Measurements from ENCODE around the gene SPEG. TPM values are rescaled to one million over a fixed set of nuclear protein-coding genes. Genes with fewer than 3 reads are reported as not detected.

The SPEG gene
- total RNA-seq, 1 experiment from 2014 or later: 16.7 TPM

DNA sequence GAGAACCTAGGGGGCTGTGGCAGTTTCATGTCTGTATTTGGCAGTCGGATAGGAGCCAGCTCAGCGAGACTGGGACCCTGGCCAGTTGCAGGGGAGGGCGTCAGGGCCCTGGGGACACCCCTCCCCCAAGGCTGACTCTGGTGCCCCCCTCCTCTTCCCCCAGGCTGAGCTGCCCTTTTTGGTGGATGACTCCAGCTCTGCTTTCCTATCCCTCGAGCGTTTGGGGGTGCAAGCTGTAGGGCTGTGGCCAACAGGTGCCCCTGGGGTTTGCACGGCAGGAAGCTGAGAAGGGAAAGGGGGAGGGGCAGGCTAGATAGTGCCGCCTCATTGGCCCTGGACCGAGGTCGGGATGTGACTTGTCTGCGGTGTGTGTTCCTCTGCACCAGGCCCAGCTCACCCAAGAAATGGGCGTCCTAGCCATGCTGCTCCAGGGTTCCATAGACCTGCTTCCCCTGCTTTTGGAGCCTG lies 26.4 kb downstream of the SPEG start:
- peaks cover 10% of the 10 kb centered on the region for H3K4me1 Mint-ChIP-seq (ENCODE audit: low read depth, unreplicated experiment)
- no peak for DNase-seq
- no peak for TF ChIP-seq CTCF (IDR thresholded peaks at IDR 0.05; ENCODE audit: unreplicated experiment)
- H3K27me3 Mint-ChIP-seq (ENCODE audit: unreplicated experiment): no peaks in the 10 kb centered on the region
- no peaks in the 10 kb centered on the region for H3K9me3 Mint-ChIP-seq (ENCODE audit: low read depth, unreplicated experiment)
- intact Hi-C loops (cut with micrococcal nuclease; ENCODE audit: unreplicated experiment): no loop called here
- CTCF ChIA-PET: interaction anchor here (0.6 kb wide), 2 partner anchors 53 to 1143 kb away, joined by 3 read pairs; no protein-coding TSS in a partner anchor
- no peak overlapping the region for H3K27ac Mint-ChIP-seq (ENCODE audit: unreplicated experiment)
- BruUV-seq (replicated peaks): no TSS peak
- no peaks in the 10 kb centered on the region for H3K36me3 Mint-ChIP-seq (ENCODE audit: insufficient read depth, unreplicated experiment)
- H3K4me3 Mint-ChIP-seq (ENCODE audit: low read depth, unreplicated experiment): no peak overlapping the region

DNA sequence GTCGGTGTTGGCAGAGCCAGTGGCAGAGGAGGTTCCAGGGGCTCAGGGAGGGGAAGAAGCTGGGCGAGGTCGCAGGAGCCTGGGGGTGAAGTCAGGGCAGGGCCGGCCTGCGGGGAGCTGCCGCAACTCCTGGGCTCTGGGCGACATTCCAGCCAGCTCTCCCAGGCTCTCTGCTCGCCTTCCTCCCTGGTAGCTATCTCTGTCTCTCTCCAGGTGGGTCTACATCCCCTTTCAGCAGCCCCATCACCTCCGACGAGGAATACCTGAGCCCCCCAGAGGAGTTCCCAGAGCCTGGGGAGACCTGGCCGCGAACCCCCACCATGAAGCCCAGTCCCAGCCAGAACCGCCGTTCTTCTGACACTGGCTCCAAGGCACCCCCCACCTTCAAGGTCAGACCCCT lies 27.0 kb downstream of the SPEG start:
- H3K27me3 Mint-ChIP-seq (ENCODE audit: unreplicated experiment): no peaks in the 10 kb centered on the region
- no peak overlapping the region for H3K27ac Mint-ChIP-seq (ENCODE audit: unreplicated experiment)
- no TSS peak for BruUV-seq (replicated peaks)
- H3K4me3 Mint-ChIP-seq (ENCODE audit: low read depth, unreplicated experiment): no peak overlapping the region
- H3K4me1 Mint-ChIP-seq (ENCODE audit: low read depth, unreplicated experiment): peaks cover 10% of the 10 kb centered on the region
- intact Hi-C loops (cut with micrococcal nuclease; ENCODE audit: unreplicated experiment): no loop called here
- CTCF ChIA-PET: interaction anchor here (0.6 kb wide), 2 partner anchors 53 to 1142 kb away, joined by 3 read pairs; no protein-coding TSS in a partner anchor
- no peaks in the 10 kb centered on the region for H3K36me3 Mint-ChIP-seq (ENCODE audit: insufficient read depth, unreplicated experiment)
- DNase-seq: no peak
- TF ChIP-seq CTCF (IDR thresholded peaks at IDR 0.05; ENCODE audit: unreplicated experiment): no peak
- no peaks in the 10 kb centered on the region for H3K9me3 Mint-ChIP-seq (ENCODE audit: low read depth, unreplicated experiment)

DNA sequence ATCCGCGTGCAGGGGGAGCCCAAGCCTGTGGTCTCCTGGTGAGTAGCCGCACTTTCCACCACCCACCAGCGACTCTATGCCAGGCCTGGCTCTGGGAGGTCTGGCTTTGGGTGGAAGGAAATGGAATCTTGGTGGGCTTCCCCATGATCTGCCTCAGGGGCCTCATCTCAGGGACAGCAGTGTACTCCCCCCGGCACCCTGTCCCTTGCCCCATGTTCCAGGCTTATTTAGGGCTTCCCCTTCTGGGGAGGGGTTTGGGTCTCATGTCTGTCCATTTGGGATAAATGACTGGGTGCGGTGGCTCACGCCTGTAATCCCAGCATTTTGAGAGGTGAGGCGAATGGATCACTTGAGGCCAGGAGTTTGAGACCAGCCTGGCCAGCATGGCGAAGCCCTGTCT lies 27.7 kb downstream of the SPEG start:
- TF ChIP-seq CTCF (IDR thresholded peaks at IDR 0.05; ENCODE audit: unreplicated experiment): no peak
- H3K27ac Mint-ChIP-seq (ENCODE audit: unreplicated experiment): no peak overlapping the region
- no peaks in the 10 kb centered on the region for H3K9me3 Mint-ChIP-seq (ENCODE audit: low read depth, unreplicated experiment)
- no peak overlapping the region for H3K4me3 Mint-ChIP-seq (ENCODE audit: low read depth, unreplicated experiment)
- H3K4me1 Mint-ChIP-seq (ENCODE audit: low read depth, unreplicated experiment): peaks cover 16% of the 10 kb centered on the region
- H3K27me3 Mint-ChIP-seq (ENCODE audit: unreplicated experiment): no peaks in the 10 kb centered on the region
- DNase-seq: no peak
- H3K36me3 Mint-ChIP-seq (ENCODE audit: insufficient read depth, unreplicated experiment): no peaks in the 10 kb centered on the region
- CTCF ChIA-PET: interaction anchor here (0.6 to 1.1 kb wide), 2 partner anchors 9 to 33 kb away, joined by 4 read pairs; no protein-coding TSS in a partner anchor
- BruUV-seq (replicated peaks): no TSS peak
- intact Hi-C loops (cut with micrococcal nuclease; ENCODE audit: unreplicated experiment): no loop called here

DNA sequence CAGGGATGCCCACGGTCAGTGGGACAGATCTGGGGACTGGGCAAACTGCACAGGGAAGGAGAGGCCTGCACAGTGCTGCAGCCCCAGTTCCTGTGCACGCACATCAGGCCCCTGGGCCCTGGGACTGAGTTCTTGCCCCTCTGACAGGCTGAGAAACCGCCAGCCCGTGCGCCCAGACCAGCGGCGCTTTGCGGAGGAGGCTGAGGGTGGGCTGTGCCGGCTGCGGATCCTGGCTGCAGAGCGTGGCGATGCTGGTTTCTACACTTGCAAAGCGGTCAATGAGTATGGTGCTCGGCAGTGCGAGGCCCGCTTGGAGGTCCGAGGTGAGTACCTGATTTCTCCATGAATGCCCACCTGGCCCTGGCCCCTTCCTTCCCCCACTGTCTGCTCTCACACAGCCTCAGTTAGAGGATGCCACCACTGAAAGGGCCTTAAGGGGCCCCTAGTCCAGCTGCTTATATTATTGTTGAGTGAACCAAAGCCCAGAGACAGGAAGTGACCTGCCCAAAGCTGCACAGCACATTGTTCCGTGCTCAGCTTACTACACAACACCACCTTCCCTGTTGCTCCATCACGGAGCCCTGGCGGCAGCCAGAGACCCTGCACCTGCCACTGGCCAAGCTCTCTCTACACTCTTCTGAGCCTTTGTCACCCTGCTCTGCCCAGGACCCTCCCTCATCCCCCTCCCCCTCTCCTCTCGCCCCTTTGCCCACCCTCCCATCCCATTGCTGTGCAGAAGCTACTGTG lies 29.8 kb downstream of the SPEG start:
- Mint-ChIP-seq H3K27ac (ENCODE audit: unreplicated experiment) (no peak overlapping the region), H3K4me3 (ENCODE audit: low read depth, unreplicated experiment) (no peak overlapping the region), H3K9me3 (ENCODE audit: low read depth, unreplicated experiment) (no peaks in the 10 kb centered on the region), H3K36me3 (ENCODE audit: insufficient read depth, unreplicated experiment) (no peaks in the 10 kb centered on the region), H3K27me3 (ENCODE audit: unreplicated experiment) (no peaks in the 10 kb centered on the region), H3K4me1 (ENCODE audit: low read depth, unreplicated experiment) (peaks cover 13% of the 10 kb centered on the region)
- CTCF ChIA-PET: interaction anchor here (1.3 kb wide), 1 partner anchor 13 kb away, joined by 6 read pairs; no protein-coding TSS in a partner anchor
- intact Hi-C loops (cut with micrococcal nuclease; ENCODE audit: unreplicated experiment): no loop called here
- DNase-seq: no peak
- TF ChIP-seq CTCF (IDR thresholded peaks at IDR 0.05; ENCODE audit: unreplicated experiment): no peak
- BruUV-seq (replicated peaks): no TSS peak

Data from Calu3 (cell line).